ENCODE data around the gene PIK3C2G.

DNA sequence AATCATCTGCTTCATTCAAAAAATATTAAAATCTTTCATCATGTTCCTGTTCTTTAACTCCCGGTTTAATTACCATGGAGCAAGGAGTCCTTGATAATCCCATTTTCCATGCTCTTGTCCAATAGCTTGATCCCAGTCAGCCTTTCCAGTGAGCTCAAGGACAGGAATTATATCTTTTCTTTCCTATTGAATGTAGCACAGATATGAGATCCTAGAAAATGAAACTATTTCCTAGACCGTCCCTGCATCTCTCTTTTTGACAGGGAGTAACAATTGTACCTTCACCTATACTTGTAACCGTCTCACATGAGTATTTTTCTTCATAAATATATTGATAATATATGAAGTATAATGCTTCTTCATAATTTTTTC, 35.6 kb downstream of the PIK3C2G start:
- TF ChIP-seq CSDC2 (CRISPR knock-in tag; IDR thresholded peaks at IDR 0.05) (no peak), ZC3H10 (CRISPR knock-in tag; IDR thresholded peaks at IDR 0.05) (no peak), ZFP30 (CRISPR knock-in tag; IDR thresholded peaks at IDR 0.05) (no peak), ARNTL (CRISPR knock-in tag; IDR thresholded peaks at IDR 0.05; ENCODE audit: borderline replicate concordance, low read depth) (no peak), OSR1 (CRISPR knock-in tag; IDR thresholded peaks at IDR 0.05) (no peak), RARB (CRISPR knock-in tag; IDR thresholded peaks at IDR 0.05) (no peak), ZFP3 (CRISPR knock-in tag; IDR thresholded peaks at IDR 0.05) (no peak), TOX (CRISPR knock-in tag; IDR thresholded peaks at IDR 0.05; ENCODE audit: borderline replicate concordance) (no peak), SNAI2 (CRISPR knock-in tag; IDR thresholded peaks at IDR 0.05) (no peak)
- TF ChIP-seq, protein P1, sequence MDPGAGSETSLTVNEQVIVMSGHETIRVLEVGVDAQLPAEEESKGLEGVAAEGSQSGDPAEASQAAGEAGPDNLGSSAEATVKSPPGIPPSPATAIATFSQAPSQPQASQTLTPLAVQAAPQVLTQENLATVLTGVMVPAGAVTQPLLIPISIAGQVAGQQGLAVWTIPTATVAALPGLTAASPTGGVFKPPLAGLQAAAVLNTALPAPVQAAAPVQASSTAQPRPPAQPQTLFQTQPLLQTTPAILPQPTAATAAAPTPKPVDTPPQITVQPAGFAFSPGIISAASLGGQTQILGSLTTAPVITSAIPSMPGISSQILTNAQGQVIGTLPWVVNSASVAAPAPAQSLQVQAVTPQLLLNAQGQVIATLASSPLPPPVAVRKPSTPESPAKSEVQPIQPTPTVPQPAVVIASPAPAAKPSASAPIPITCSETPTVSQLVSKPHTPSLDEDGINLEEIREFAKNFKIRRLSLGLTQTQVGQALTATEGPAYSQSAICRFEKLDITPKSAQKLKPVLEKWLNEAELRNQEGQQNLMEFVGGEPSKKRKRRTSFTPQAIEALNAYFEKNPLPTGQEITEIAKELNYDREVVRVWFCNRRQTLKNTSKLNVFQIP (CRISPR knock-in tag; IDR thresholded peaks at IDR 0.05; ENCODE audit: borderline replicate concordance, low read depth), result no peak
- TF ChIP-seq, protein P2, sequence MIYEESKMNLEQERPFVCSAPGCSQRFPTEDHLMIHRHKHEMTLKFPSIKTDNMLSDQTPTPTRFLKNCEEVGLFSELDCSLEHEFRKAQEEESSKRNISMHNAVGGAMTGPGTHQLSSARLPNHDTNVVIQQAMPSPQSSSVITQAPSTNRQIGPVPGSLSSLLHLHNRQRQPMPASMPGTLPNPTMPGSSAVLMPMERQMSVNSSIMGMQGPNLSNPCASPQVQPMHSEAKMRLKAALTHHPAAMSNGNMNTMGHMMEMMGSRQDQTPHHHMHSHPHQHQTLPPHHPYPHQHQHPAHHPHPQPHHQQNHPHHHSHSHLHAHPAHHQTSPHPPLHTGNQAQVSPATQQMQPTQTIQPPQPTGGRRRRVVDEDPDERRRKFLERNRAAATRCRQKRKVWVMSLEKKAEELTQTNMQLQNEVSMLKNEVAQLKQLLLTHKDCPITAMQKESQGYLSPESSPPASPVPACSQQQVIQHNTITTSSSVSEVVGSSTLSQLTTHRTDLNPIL (CRISPR knock-in tag; IDR thresholded peaks at IDR 0.05; ENCODE audit: low read depth), result no peak
- TF ChIP-seq, protein P3, sequence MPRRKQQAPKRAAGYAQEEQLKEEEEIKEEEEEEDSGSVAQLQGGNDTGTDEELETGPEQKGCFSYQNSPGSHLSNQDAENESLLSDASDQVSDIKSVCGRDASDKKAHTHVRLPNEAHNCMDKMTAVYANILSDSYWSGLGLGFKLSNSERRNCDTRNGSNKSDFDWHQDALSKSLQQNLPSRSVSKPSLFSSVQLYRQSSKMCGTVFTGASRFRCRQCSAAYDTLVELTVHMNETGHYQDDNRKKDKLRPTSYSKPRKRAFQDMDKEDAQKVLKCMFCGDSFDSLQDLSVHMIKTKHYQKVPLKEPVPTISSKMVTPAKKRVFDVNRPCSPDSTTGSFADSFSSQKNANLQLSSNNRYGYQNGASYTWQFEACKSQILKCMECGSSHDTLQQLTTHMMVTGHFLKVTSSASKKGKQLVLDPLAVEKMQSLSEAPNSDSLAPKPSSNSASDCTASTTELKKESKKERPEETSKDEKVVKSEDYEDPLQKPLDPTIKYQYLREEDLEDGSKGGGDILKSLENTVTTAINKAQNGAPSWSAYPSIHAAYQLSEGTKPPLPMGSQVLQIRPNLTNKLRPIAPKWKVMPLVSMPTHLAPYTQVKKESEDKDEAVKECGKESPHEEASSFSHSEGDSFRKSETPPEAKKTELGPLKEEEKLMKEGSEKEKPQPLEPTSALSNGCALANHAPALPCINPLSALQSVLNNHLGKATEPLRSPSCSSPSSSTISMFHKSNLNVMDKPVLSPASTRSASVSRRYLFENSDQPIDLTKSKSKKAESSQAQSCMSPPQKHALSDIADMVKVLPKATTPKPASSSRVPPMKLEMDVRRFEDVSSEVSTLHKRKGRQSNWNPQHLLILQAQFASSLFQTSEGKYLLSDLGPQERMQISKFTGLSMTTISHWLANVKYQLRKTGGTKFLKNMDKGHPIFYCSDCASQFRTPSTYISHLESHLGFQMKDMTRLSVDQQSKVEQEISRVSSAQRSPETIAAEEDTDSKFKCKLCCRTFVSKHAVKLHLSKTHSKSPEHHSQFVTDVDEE (CRISPR knock-in tag; IDR thresholded peaks at IDR 0.05), result no peak

All from SK-N-SH treated with all-trans-retinoic acid at 6 μM for 48 hours (cell line).